RWPE2 (cell line): Measurements from ENCODE around the gene ADGRG7.

Experiments used
- ATAC-seq: fragments of 200-7000 bp; cut with Tn5 transposase; 3 replicates; pipeline ENCODE4 v1.9.1; 2021; ENCODE audit warnings: low read depth
- DNase-seq: peaks from one replicate; pipeline ENCODE4 v3.0.0-alpha.2; 2020; ENCODE audit warnings: low spot score
- H3K27ac ChIP-seq: fragments of 450-650 bp; 2 replicates; pipeline ENCODE4 v1.5.1; 2017; ENCODE audit warnings: mild to moderate bottlenecking; ENCODE audit not compliant: poor library complexity, severe bottlenecking
- H3K27me3 ChIP-seq: fragments of 250-450 bp; sonication (Bioruptor Pico); 2 replicates; pipeline ENCODE4 v1.5.1; 2021; ENCODE audit warnings: mild to moderate bottlenecking, moderate library complexity; ENCODE audit not compliant: insufficient read depth, poor library complexity, severe bottlenecking
- H3K36me3 ChIP-seq: fragments of 250-450 bp; sonication (Bioruptor Pico); 2 replicates; pipeline ENCODE4 v1.5.1; 2020; ENCODE audit warnings: low read depth, mild to moderate bottlenecking, moderate library complexity
- H3K4me1 ChIP-seq: fragments of 250-450 bp; sonication (Bioruptor Pico); 2 replicates; pipeline ENCODE4 v1.5.1; 2021; ENCODE audit warnings: mild to moderate bottlenecking, moderate library complexity; ENCODE audit not compliant: insufficient read depth, poor library complexity, severe bottlenecking
- H3K4me3 ChIP-seq: fragments of 250-450 bp; sonication (Bioruptor Pico); 2 replicates; pipeline ENCODE4 v1.5.1; 2021; ENCODE audit warnings: mild to moderate bottlenecking, moderate library complexity; ENCODE audit not compliant: severe bottlenecking
- H3K9me3 ChIP-seq: fragments of 250-450 bp; sonication (Bioruptor Pico); 2 replicates; pipeline ENCODE4 v1.5.1; 2021; ENCODE audit warnings: mild to moderate bottlenecking, moderate library complexity; ENCODE audit not compliant: severe bottlenecking
- CTCF ChIP-seq: fragments of 450-650 bp; IDR thresholded peaks from one replicate; pipeline ENCODE4 v1.5.1; 2017; ENCODE audit warnings: mild to moderate bottlenecking, moderate library complexity; ENCODE audit not compliant: poor library complexity, severe bottlenecking

ADGRG7 gene

GRCh38 chr3:100614941-100615340, 5.5 kb downstream of the ADGRG7 start:
- Histone ChIP-seq H3K27ac (no peak overlapping the region), H3K27me3 (no peaks in the 10 kb centered on the region), H3K9me3 (no peaks in the 10 kb centered on the region), H3K36me3 (no peaks in the 10 kb centered on the region), H3K4me3 (no peak overlapping the region), H3K4me1 (no peaks in the 10 kb centered on the region)
- ATAC-seq (no peak), DNase-seq (no peak)
- no peak for TF ChIP-seq CTCF

- H3K4me3 ChIP-seq: no peak overlapping the region
- ATAC-seq (no peak), DNase-seq (no peak)
- no peaks in the 10 kb centered on the region for H3K27me3 ChIP-seq
- no peaks in the 10 kb centered on the region for H3K36me3 ChIP-seq
- no peaks in the 10 kb centered on the region for H3K4me1 ChIP-seq
- TF ChIP-seq CTCF: no peak
- no peak overlapping the region for H3K27ac ChIP-seq
- no peaks in the 10 kb centered on the region for H3K9me3 ChIP-seq
Measured at GRCh38 chr3:100615684-100616083, 6.3 kb downstream of the ADGRG7 start.

- no peaks in the 10 kb centered on the region for H3K4me1 ChIP-seq
Measured at GRCh38 chr3:100621251-100621650, 11.8 kb downstream of the ADGRG7 start.

GRCh38 chr3:100627491-100627890, 18.1 kb downstream of the ADGRG7 start:
- DNase-seq (no peak), ATAC-seq (no peak)
- Histone ChIP-seq H3K4me1 (no peaks in the 10 kb centered on the region), H3K4me3 (no peak overlapping the region), H3K9me3 (no peaks in the 10 kb centered on the region), H3K36me3 (no peaks in the 10 kb centered on the region), H3K27ac (no peak overlapping the region), H3K27me3 (no peaks in the 10 kb centered on the region)
- no peak for TF ChIP-seq CTCF

More at GRCh38 chr3:100621251-100621650, 11.8 kb downstream of the ADGRG7 start:
- Histone ChIP-seq H3K9me3 (no peaks in the 10 kb centered on the region), H3K36me3 (no peaks in the 10 kb centered on the region), H3K27ac (no peak overlapping the region), H3K27me3 (no peaks in the 10 kb centered on the region), H3K4me3 (no peak overlapping the region)
- TF ChIP-seq CTCF: no peak
- DNase-seq (no peak), ATAC-seq (no peak)

GRCh38 chr3:100629421-100630127, 20.2 kb downstream of the ADGRG7 start:
- Histone ChIP-seq H3K4me3 (no peak overlapping the region), H3K27ac (no peak overlapping the region), H3K36me3 (no peaks in the 10 kb centered on the region), H3K4me1 (no peaks in the 10 kb centered on the region), H3K9me3 (no peaks in the 10 kb centered on the region), H3K27me3 (no peaks in the 10 kb centered on the region)
- no peak for TF ChIP-seq CTCF
- DNase-seq: no peak
- ATAC-seq: no peak
